ENCODE results near the gene BEND6.

DNA sequence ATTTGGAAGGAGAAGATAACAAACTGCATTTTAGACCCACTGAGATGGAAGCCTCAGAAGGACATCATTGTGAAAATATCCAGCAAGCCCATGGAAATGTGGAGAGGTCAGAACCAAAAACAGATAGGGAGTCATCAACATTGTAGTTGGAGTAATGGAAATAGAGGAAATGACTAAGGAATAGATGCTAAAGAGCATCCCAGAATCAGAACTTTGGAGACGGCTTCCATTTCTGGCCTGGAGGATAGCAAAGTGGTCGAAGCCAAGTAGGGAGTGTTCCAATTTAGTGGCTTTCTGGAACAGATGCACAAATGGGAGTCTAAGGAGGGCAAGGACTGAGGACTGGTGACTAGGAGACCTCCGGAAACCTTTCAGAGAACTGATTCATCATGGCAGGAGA, 3.6 kb downstream of the BEND6 start:
- no peak for TF ChIP-seq EZH2 (IDR thresholded peaks at IDR 0.05; ENCODE audit: borderline replicate concordance, insufficient read depth, low read depth, low read length, poor library complexity, severe bottlenecking)
- TF ChIP-seq CTCF (IDR thresholded peaks at IDR 0.05), result no peak

Measured in B cell (primary cell).